Pancreas (tissue), 10 donors: Measurements from ENCODE around the gene FAM53B. TPM values are rescaled to one million over a fixed set of nuclear protein-coding genes. Genes with fewer than 3 reads are reported as not detected.

Source experiments
- ATAC-seq, 4 donors: fragments of 200-7000 bp; cut with Tn5 transposase; one replicate each; pipeline versions ENCODE4 v1.8.0 to v1.9.1; 2020; ENCODE audit warnings: mild to moderate bottlenecking in 4 of 4, moderate library complexity in 4 of 4
- DNase-seq, 6 donors: peaks; one replicate each; pipeline ENCODE4 v3.0.0-alpha.2; 2020
- FAIRE-seq: peaks from 2 replicates; lab custom pipeline; 2012; peaks lifted over from hg19 to GRCh38; lab: Jason Lieb, UNC
- H3K27ac ChIP-seq, 4 donors: fragments of 200-600 bp; sonication (generic); 1 replicate in 3 of 4; 2 replicates in 1 of 4; pipeline versions ENCODE4 v1.5.0 to v1.8.0; 2020
- H3K27me3 ChIP-seq, 4 donors: fragments of 200-600 bp; one replicate each; pipeline ENCODE4 v1.8.0; 2021
- H3K36me3 ChIP-seq, 3 donors: fragments of 200-600 bp; sonication (generic) in 1 of 3; one replicate each; pipeline versions ENCODE4 v1.5.0 to v1.8.0; 2020 to 2021
- H3K4me1 ChIP-seq, 3 donors: fragments of 200-600 bp; one replicate each; pipeline ENCODE4 v1.8.0; 2021
- H3K4me3 ChIP-seq, 4 donors: fragments of 200-600 bp; sonication (generic) in 2 of 4; one replicate each; pipeline versions ENCODE4 v1.5.0 to v1.8.0; 2020 to 2021
- H3K9me3 ChIP-seq, 4 donors: fragments of 200-600 bp; one replicate each; pipeline ENCODE4 v1.8.0; 2021
- WGBS, 2 donors: extraction: QIAGEN DNeasy Blood & Tissue Kit; methylation state at CpG; one replicate each; pipeline ENCODE4 v1.1.7; 2013; 5-methylcytosine and 5-hydroxymethylcytosine counted together
- intact Hi-C, 3 donors: fragments of 100-400 bp; cut with DNase I; formaldehyde crosslinking; loops; one replicate each; pipeline versions ENCODE4 v1.11.1 to v1.14.2; 2022
- polyA plus RNA-seq, 2 donors: library from polyadenylated mRNA; stranded (reverse); fragments of 200-250 nt; gene quantifications; one replicate each; pipeline ENCODE4 v1.2.3, GENCODE V29; 2013
- total RNA-seq, 6 donors: library from RNA; stranded (reverse); fragmentation: NEBNext Ultra II Directional in 4 of 6; extraction: Animal tissue kit (Norgen Biotek cat#: 25700) in 4 of 6; gene quantifications; one replicate each; pipeline versions ENCODE4 v1.2.1 to v1.2.4, GENCODE V29; 2021 to 2023
- TF ChIP-seq, protein P1 (sequence below), 4 donors: fragments of 200-600 bp; sonication (generic) in 3 of 4; IDR thresholded peaks; one replicate each; pipeline versions ENCODE4 v1.5.0 to v1.8.0; 2021; ENCODE audit warnings: antibody characterized with exemption in 4 of 4
- donor health status: healthy with polysubstance abuse.
- donor health status: DM: no; HTN: no; CAD: no; lungs with moderate emphysema.
- donor health status: DM: no; HTN: no; CAD: no.
- donor health status: control.
- donor health status: control.
- donor health status: Bipolar disorder and iron deficiency.
- donor health status: DM: yes; HTN: yes; CAD: no.
- donor health status: DM: no; HTN: no; CAD: no.
- donor health status: DM: no; HTN: no; CAD: no.
- donor health status: DM: yes; HTN: yes; CAD: no.

FAM53B gene
- total and polyA plus RNA-seq, 8 donors = 5.3 to 16.4 (median 8.5) TPM

DNA sequence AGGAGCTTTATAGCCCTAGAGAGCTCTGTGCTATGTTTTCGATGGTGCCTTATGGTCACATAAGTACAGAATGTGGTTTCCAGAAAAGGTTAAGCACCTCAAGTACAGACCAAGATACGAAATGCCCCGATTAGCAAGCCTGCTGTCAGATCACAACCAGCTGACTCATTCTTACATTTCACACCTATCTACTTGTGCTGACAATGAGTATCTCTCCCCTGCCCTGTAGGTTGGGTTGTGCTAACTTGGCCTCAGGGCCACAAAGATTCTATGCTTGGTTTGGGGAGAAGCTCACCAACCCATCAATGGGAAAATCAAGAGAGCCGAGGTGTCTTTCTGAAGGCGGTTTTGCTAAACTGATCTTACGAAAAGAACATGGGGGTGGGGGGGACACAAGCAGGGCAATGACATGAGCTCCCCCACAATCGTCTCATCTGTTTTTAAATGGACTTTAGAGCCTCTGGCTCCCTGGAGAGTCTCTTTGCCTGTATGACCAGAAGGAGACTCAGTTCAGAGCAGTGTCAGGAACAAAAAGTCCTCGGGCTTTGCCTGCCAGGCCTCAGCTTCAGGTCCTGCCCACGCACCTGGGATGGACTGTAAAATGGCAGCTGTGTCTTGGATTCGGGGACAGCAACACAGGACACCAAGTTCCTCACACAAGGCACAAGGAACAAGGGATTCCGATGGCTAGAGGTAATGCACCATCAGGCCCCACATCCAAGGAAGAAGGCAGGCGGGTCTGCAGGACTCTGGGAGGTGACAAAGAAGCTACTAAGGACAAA lies 55.1 kb downstream of the FAM53B start:
- Histone ChIP-seq H3K9me3 (no peaks in the 10 kb centered on the region), H3K4me1 (peaks cover 0 to 5% (median 0%) of the 10 kb centered on the region in 3 donors), H3K36me3 (no peaks in the 10 kb centered on the region), H3K4me3 (no peak overlapping the region), H3K27ac (no peak overlapping the region), H3K27me3 (no peaks in the 10 kb centered on the region)
- TF ChIP-seq, protein P1, sequence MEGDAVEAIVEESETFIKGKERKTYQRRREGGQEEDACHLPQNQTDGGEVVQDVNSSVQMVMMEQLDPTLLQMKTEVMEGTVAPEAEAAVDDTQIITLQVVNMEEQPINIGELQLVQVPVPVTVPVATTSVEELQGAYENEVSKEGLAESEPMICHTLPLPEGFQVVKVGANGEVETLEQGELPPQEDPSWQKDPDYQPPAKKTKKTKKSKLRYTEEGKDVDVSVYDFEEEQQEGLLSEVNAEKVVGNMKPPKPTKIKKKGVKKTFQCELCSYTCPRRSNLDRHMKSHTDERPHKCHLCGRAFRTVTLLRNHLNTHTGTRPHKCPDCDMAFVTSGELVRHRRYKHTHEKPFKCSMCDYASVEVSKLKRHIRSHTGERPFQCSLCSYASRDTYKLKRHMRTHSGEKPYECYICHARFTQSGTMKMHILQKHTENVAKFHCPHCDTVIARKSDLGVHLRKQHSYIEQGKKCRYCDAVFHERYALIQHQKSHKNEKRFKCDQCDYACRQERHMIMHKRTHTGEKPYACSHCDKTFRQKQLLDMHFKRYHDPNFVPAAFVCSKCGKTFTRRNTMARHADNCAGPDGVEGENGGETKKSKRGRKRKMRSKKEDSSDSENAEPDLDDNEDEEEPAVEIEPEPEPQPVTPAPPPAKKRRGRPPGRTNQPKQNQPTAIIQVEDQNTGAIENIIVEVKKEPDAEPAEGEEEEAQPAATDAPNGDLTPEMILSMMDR (IDR thresholded peaks at IDR 0.05) = no peak
- intact Hi-C loops = no loop called here
- FAIRE-seq = no peak
- no peak for ATAC-seq
- no peak for DNase-seq
- WGBS, 2 donors = 93% methylated on average over 12 of the region's 12 CpGs

DNA sequence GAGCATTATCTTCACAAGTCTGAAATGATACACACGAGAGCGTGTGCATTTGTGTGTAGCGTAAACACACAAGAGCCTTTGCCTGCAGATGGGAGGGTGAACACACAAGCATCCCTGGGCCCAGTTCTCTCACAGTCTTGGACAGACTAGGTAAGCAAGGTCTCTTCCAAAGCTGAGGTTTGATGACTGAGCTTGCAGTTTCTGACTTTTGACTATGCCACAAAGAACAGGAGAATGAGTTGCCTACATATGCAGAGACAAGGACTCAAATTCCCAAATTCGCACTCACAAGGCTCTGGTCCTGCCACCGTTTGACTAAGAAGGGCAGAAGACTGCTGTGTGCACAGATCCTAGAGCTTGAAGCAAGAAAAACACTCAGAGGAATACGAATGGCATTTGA lies 55.8 kb downstream of the FAM53B start:
- H3K36me3 ChIP-seq = no peaks in the 10 kb centered on the region
- H3K27ac ChIP-seq = no peak overlapping the region
- FAIRE-seq (no peak), ATAC-seq (no peak), DNase-seq (no peak)
- TF ChIP-seq, protein P1 (IDR thresholded peaks at IDR 0.05) = no peak
- WGBS, 2 donors = 85 to 93% methylated on average over 6 of the region's 6 CpGs
- peaks cover 0 to under 1% (median 0%) of the 10 kb centered on the region in 3 donors for H3K4me1 ChIP-seq
- no peak overlapping the region for H3K4me3 ChIP-seq
- no peaks in the 10 kb centered on the region for H3K9me3 ChIP-seq
- intact Hi-C loops = no loop called here
- H3K27me3 ChIP-seq = no peaks in the 10 kb centered on the region

DNA sequence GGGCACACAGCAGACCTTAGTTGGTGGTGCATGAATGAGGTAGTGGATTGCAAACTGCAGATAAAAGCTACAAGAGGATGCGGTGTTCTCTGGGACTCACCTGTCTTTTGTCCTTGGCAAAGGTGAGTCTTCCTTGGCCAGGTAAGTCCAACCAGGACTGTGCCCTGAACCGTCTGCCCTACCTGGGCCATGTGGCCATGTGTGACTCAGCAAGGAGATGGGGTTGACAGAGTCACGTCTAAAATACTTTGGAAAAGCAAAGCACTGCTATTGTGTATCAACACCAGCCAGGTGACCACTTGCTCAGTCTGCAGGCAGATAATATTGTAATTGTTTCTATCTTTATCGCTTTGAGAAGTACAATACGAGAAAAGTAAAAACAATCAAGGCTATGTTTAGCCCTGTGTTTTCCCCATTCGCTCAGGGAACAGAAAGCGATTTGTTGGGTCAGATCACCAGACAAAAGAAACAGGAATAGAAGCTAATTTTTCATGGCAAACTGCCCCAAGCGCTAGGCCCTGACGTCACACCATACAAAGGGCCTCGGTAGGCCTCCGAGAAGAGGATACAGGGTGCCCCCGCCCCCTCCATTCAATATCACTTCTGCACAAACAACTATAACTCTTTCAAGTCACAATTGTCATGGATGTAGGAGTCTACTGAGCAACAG lies 57.3 kb downstream of the FAM53B start:
- Histone ChIP-seq H3K4me3 (no peak overlapping the region), H3K9me3 (no peaks in the 10 kb centered on the region), H3K27ac (peak overlapping the region in 1 of 4 donors; percentile 10), H3K36me3 (peaks cover under 1 to 2% (median 1%) of the 10 kb centered on the region in 3 donors), H3K4me1 (peaks cover 0 to 3% (median 0%) of the 10 kb centered on the region in 3 donors), H3K27me3 (no peaks in the 10 kb centered on the region)
- intact Hi-C loops = no loop called here
- no peak for FAIRE-seq
- WGBS, 2 donors = 83 to 86% methylated on average over 12 of the region's 12 CpGs
- peak in 2 of 4 donors; percentile 41 to 50 for ATAC-seq
- DNase-seq = peak in 1 of 6 donors; percentile 22
- TF ChIP-seq, protein P1 (IDR thresholded peaks at IDR 0.05) = no peak

DNA sequence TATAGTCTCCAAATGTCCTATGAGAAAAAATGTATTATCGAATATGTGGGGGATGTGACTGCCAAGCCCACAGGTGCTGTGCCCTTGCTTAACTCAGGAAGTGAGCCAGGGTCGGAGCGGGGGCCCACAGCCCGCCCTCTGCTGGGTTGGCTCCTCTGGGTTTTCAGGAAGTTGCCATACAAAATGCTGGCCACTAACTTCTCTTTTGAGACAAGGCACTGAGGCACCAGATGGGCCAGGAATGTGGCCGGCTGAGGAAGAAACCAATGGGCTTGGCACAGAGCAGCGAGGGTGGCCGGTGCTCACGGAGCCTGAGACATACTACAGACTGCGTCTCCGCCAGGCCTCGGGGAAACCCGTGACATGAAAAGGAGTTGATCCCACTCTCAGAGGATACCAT lies 58.9 kb downstream of the FAM53B start:
- Histone ChIP-seq H3K4me1 (peaks cover 0 to 3% (median 0%) of the 10 kb centered on the region in 3 donors), H3K36me3 (peaks cover 5 to 6% (median 5%) of the 10 kb centered on the region in 3 donors), H3K4me3 (no peak overlapping the region), H3K27me3 (no peaks in the 10 kb centered on the region), H3K27ac (peak overlapping the region in 2 of 4 donors; percentile 33 to 37), H3K9me3 (no peaks in the 10 kb centered on the region)
- DNase-seq = peak in 2 of 6 donors; percentile 45 to 47
- TF ChIP-seq, protein P1 (IDR thresholded peaks at IDR 0.05) = no peak
- intact Hi-C loops = no loop called here
- no peak for FAIRE-seq
- WGBS, 2 donors = 84 to 88% methylated on average over 12 of the region's 12 CpGs
- peak in 3 of 4 donors; percentile 38 to 64 (median 57) for ATAC-seq
